GM23338 (cell line): ENCODE results near the gene IFI6. TPM values are rescaled to one million over a fixed set of nuclear protein-coding genes. Genes with fewer than 3 reads are reported as not detected.
A peak's percentile ranks its signal among the peaks of the same experiment; 100 is the strongest.

Source experiments
- ATAC-seq: fragments of 200-7000 bp; cut with Tn5 transposase; 3 replicates; pipeline ENCODE4 v1.9.1; 2020
- DNase-seq: peaks from one replicate; pipeline ENCODE4 v3.0.0-alpha.2; 2015; ENCODE audit warnings: low spot score
- H2AFZ ChIP-seq: fragments of 200-600 bp; sonication (generic); 2 replicates; pipeline ENCODE4 v1.8.0; 2016; ENCODE audit warnings: antibody characterized with exemption, mild to moderate bottlenecking, moderate library complexity
- H3F3A ChIP-seq: fragments of 200-600 bp; sonication (generic); replicated peaks from 2 replicates; pipeline ENCODE4 v1.8.0; 2017; ENCODE audit warnings: antibody characterized with exemption, mixed run types, low read depth
- H3K27ac ChIP-seq: fragments of 200-600 bp; sonication (generic); 2 replicates; pipeline ENCODE4 v1.6.1; 2016; ENCODE audit warnings: low read depth
- H3K27me3 ChIP-seq: fragments of 200-600 bp; sonication (generic); 2 replicates; pipeline ENCODE4 v1.8.0; 2016; ENCODE audit warnings: mild to moderate bottlenecking, mixed run types, moderate library complexity; ENCODE audit not compliant: insufficient read depth
- H3K36me3 ChIP-seq: fragments of 200-600 bp; sonication (generic); 2 replicates; pipeline ENCODE4 v1.8.0; 2016; ENCODE audit warnings: mild to moderate bottlenecking; ENCODE audit not compliant: insufficient read depth
- H3K4me1 ChIP-seq: fragments of 200-600 bp; sonication (generic); 2 replicates; pipeline ENCODE4 v1.8.0; 2016; ENCODE audit warnings: mild to moderate bottlenecking, moderate library complexity; ENCODE audit not compliant: insufficient read depth
- H3K4me2 ChIP-seq: fragments of 200-600 bp; sonication (generic); 2 replicates; pipeline ENCODE4 v1.7.1; 2017; ENCODE audit warnings: mixed run types
- H3K4me3 ChIP-seq: fragments of 200-600 bp; sonication (generic); 2 replicates; pipeline ENCODE4 v1.6.1; 2016; ENCODE audit warnings: mixed run types
- H3K79me2 ChIP-seq: fragments of 200-600 bp; sonication (generic); replicated peaks from 2 replicates; pipeline ENCODE4 v1.8.0; 2017; ENCODE audit warnings: mild to moderate bottlenecking; ENCODE audit not compliant: insufficient read depth
- H3K9me2 ChIP-seq: fragments of 200-600 bp; sonication (generic); 2 replicates; pipeline ENCODE4 v1.8.0; 2017; ENCODE audit not compliant: insufficient read depth
- H4K20me1 ChIP-seq: fragments of 200-600 bp; sonication (generic); replicated peaks from 2 replicates; pipeline ENCODE4 v1.8.0; 2017; ENCODE audit warnings: mild to moderate bottlenecking; ENCODE audit not compliant: insufficient read depth
- H3K27ac Mint-ChIP-seq: 2 replicates; pipeline ENCODE4 v1.8.0; 2020; ENCODE audit warnings: inconsistent platforms, mild to moderate bottlenecking, moderate library complexity, mixed read lengths
- H3K27me3 Mint-ChIP-seq: 3 replicates; pipeline ENCODE4 v1.8.0; 2022; ENCODE audit warnings: low read depth, mild to moderate bottlenecking, moderate library complexity, mixed read lengths, inconsistent platforms; ENCODE audit not compliant: insufficient read depth, poor library complexity
- H3K36me3 Mint-ChIP-seq: 3 replicates; pipeline ENCODE4 v1.8.0; 2021; ENCODE audit warnings: low read depth, mild to moderate bottlenecking, inconsistent platforms, moderate library complexity, mixed read lengths
- H3K4me1 Mint-ChIP-seq: 3 replicates; pipeline ENCODE4 v1.8.0; 2020; ENCODE audit warnings: mild to moderate bottlenecking, inconsistent platforms, mixed read lengths
- H3K4me3 Mint-ChIP-seq: 3 replicates; pipeline ENCODE4 v1.8.0; 2021; ENCODE audit warnings: moderate library complexity, mild to moderate bottlenecking, inconsistent platforms, mixed read lengths
- H3K9me3 Mint-ChIP-seq: 3 replicates; pipeline ENCODE4 v1.8.0; 2020; ENCODE audit warnings: moderate library complexity, mild to moderate bottlenecking, inconsistent platforms, mixed read lengths
- CREB1 ChIP-seq: fragments of 250-450 bp; sonication (Bioruptor Pico); IDR thresholded peaks from 2 replicates; pipeline ENCODE4 v1.5.0; 2020; ENCODE audit warnings: low read depth, mild to moderate bottlenecking, moderate library complexity
- EZH2 ChIP-seq: fragments of 200-600 bp; sonication (generic); IDR thresholded peaks from one replicate; pipeline ENCODE4 v1.8.0; 2017; ENCODE audit warnings: antibody characterized with exemption, mild to moderate bottlenecking, low read depth; ENCODE audit not compliant: unreplicated experiment
- EZH2phosphoT487 ChIP-seq: fragments of 200-600 bp; sonication (generic); IDR thresholded peaks from one replicate; pipeline ENCODE4 v1.8.1; 2018; ENCODE audit warnings: antibody characterized with exemption; ENCODE audit not compliant: unreplicated experiment
- JUNB ChIP-seq: IDR thresholded peaks from one replicate; pipeline ENCODE4 v1.6.1; 2016; ENCODE audit warnings: antibody characterized with exemption; ENCODE audit not compliant: unreplicated experiment
- NANOG ChIP-seq: IDR thresholded peaks from 2 replicates; pipeline ENCODE4 v1.6.1; 2016; ENCODE audit warnings: antibody characterized with exemption, borderline replicate concordance
- POLR2AphosphoS5 ChIP-seq: IDR thresholded peaks from 2 replicates; pipeline ENCODE4 v1.6.1; 2016; ENCODE audit warnings: antibody characterized with exemption, low read depth
- REST ChIP-seq: IDR thresholded peaks from one replicate; pipeline ENCODE4 v1.6.1; 2018; ENCODE audit warnings: antibody characterized with exemption; ENCODE audit not compliant: unreplicated experiment
- STAT1 ChIP-seq: IDR thresholded peaks from one replicate; pipeline ENCODE4 v1.6.1; 2016; ENCODE audit warnings: antibody characterized with exemption; ENCODE audit not compliant: unreplicated experiment
- ZNF114 ChIP-seq: fragments of 250-450 bp; sonication (Bioruptor Pico); IDR thresholded peaks from 2 replicates; pipeline ENCODE4 v1.5.0; 2020; ENCODE audit warnings: mild to moderate bottlenecking, moderate library complexity
- ZNF331 ChIP-seq: fragments of 250-450 bp; sonication (Bioruptor Pico); IDR thresholded peaks from 2 replicates; pipeline ENCODE4 v1.5.0; 2020; ENCODE audit warnings: low read depth, mild to moderate bottlenecking, moderate library complexity
- ZNF462 ChIP-seq: fragments of 250-450 bp; sonication (Bioruptor Pico); IDR thresholded peaks from 2 replicates; pipeline ENCODE4 v1.5.0; 2020; ENCODE audit warnings: mild to moderate bottlenecking, moderate library complexity
- polyA plus RNA-seq: library from polyadenylated mRNA; unstranded; fragments of >200 nt; fragmentation: Nextera tagmentation; extraction: Ambion mirVana; gene quantifications from 2 replicates; pipeline ENCODE4 v1.2.1, GENCODE V29; 2016
- total RNA-seq: library from RNA; depleted of rRNA; stranded (reverse); fragments of >200 nt; shearing (Covaris generic); gene quantifications from 2 replicates; pipeline ENCODE4 v1.2.3, GENCODE V29; 2014
- TF ChIP-seq, protein P1 (sequence below): IDR thresholded peaks from 2 replicates; pipeline ENCODE4 v1.6.1; 2016; ENCODE audit warnings: antibody characterized with exemption
- TF ChIP-seq, protein P2 (sequence below), 2 experiments: fragments of 200-600 bp in 1 of 2; sonication (generic) in 1 of 2; conservative IDR thresholded peaks; 2 replicates each; pipeline versions ENCODE4 v1.5.1 to v1.6.1; 2016 to 2017; ENCODE audit warnings: antibody characterized with exemption in 2 of 2, low read depth in 2 of 2, mild to moderate bottlenecking in 2 of 2, moderate library complexity in 1 of 2

IFI6 gene
- total and polyA plus RNA-seq, 2 experiments from 2014 or later: 6.3 to 16.0 TPM

GRCh38 chr1:27623327-27624212 is 48.4 kb downstream of the IFI6 start:
- H3K4me3 Mint-ChIP-seq: no peak overlapping the region
- ATAC-seq: no peak

More at GRCh38 chr1:27623327-27624212, 48.4 kb downstream of the IFI6 start:
- Histone ChIP-seq H3K4me2 (peak overlapping the region; percentile 55), H3K4me3 (no peak overlapping the region), H3K4me1 (peaks cover 28% of the 10 kb centered on the region), H3K79me2 (no peaks in the 10 kb centered on the region), H3F3A (no peaks in the 10 kb centered on the region), H3K27me3 (no peaks in the 10 kb centered on the region), H3K9me2 (no peaks in the 10 kb centered on the region), H4K20me1 (no peaks in the 10 kb centered on the region), H3K27ac (no peak overlapping the region), H3K36me3 (no peaks in the 10 kb centered on the region), H2AFZ (peak overlapping the region; percentile 52)
- H3K36me3 Mint-ChIP-seq: no peaks in the 10 kb centered on the region; the same call in 2 of the 3 replicates
- H3K27me3 Mint-ChIP-seq: peaks cover 1% of the 10 kb centered on the region
- H3K27ac Mint-ChIP-seq: no peak overlapping the region
- no peak for TF ChIP-seq CREB1 (CRISPR knock-in tag)
- TF ChIP-seq REST: no peak
- TF ChIP-seq, protein P1, sequence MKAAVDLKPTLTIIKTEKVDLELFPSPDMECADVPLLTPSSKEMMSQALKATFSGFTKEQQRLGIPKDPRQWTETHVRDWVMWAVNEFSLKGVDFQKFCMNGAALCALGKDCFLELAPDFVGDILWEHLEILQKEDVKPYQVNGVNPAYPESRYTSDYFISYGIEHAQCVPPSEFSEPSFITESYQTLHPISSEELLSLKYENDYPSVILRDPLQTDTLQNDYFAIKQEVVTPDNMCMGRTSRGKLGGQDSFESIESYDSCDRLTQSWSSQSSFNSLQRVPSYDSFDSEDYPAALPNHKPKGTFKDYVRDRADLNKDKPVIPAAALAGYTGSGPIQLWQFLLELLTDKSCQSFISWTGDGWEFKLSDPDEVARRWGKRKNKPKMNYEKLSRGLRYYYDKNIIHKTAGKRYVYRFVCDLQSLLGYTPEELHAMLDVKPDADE: no peak
- no peak for TF ChIP-seq ZNF331 (CRISPR knock-in tag)
- no peak for TF ChIP-seq EZH2phosphoT487
- TF ChIP-seq, protein P2, sequence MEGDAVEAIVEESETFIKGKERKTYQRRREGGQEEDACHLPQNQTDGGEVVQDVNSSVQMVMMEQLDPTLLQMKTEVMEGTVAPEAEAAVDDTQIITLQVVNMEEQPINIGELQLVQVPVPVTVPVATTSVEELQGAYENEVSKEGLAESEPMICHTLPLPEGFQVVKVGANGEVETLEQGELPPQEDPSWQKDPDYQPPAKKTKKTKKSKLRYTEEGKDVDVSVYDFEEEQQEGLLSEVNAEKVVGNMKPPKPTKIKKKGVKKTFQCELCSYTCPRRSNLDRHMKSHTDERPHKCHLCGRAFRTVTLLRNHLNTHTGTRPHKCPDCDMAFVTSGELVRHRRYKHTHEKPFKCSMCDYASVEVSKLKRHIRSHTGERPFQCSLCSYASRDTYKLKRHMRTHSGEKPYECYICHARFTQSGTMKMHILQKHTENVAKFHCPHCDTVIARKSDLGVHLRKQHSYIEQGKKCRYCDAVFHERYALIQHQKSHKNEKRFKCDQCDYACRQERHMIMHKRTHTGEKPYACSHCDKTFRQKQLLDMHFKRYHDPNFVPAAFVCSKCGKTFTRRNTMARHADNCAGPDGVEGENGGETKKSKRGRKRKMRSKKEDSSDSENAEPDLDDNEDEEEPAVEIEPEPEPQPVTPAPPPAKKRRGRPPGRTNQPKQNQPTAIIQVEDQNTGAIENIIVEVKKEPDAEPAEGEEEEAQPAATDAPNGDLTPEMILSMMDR (conservative IDR thresholded peaks at IDR 0.05; ENCODE audit: low read depth in 2 of 2): no peak
- no peak for TF ChIP-seq EZH2
- no peak for TF ChIP-seq ZNF114 (CRISPR knock-in tag)
- no peak for TF ChIP-seq NANOG
- no peak for TF ChIP-seq POLR2AphosphoS5
- TF ChIP-seq JUNB: no peak
- TF ChIP-seq ZNF462 (CRISPR knock-in tag): no peak
- TF ChIP-seq STAT1: no peak
- H3K9me3 Mint-ChIP-seq: no peaks in the 10 kb centered on the region; the same call in 2 of the 3 replicates
- DNase-seq: no peak
- H3K4me1 Mint-ChIP-seq: peaks cover 18% of the 10 kb centered on the region
